ENCODE measurements around the gene TSR2. TPM values are rescaled to one million over a fixed set of nuclear protein-coding genes. Genes with fewer than 3 reads are reported as not detected.
A peak's percentile ranks its signal among the peaks of the same experiment; 100 is the strongest.

Gene TSR2
- total and polyA plus RNA-seq, 2 of the 8 experiments (the other 6 are each of a cell fraction or from before 2014, with no cell fraction given): 15.1 to 44.2 TPM

GRCh38 chrX:54452920-54453319 is 12.7 kb downstream of the TSR2 start:
- Histone ChIP-seq H3K14ac (ENCODE audit: insufficient read length) (no peak overlapping the region), H4K5ac (ENCODE audit: insufficient read length, low read depth, low read length) (no peak overlapping the region), H3K18ac (ENCODE audit: extremely low read depth, low read length) (no peak overlapping the region), H3K56ac (replicated peaks; ENCODE audit: insufficient read length, low read depth, low read length) (no peak overlapping the region), H3K23me2 (ENCODE audit: low read depth, low read length) (no peaks in the 10 kb centered on the region), H4K20me1 (replicated peaks in 1 of 2; ENCODE audit: control insufficient read depth in 1 of 2, insufficient read depth in 2 of 2, low read length in 2 of 2) (no peaks in the 10 kb centered on the region), H3K23ac (ENCODE audit: insufficient read length) (no peak overlapping the region), H3K9ac (replicated peaks in 1 of 4; ENCODE audit: extremely low read depth in 1 of 4, low read depth in 3 of 4, low read length in 3 of 4) (no peak overlapping the region), H2BK15ac (ENCODE audit: low read length) (no peak overlapping the region), H3K79me2 (ENCODE audit: control insufficient read depth in 1 of 2, insufficient read depth in 2 of 2, low read length in 2 of 2) (no peaks in the 10 kb centered on the region), H3K79me1 (ENCODE audit: low read depth, low read length) (no peaks in the 10 kb centered on the region), H3K27me3 (replicated peaks in 1 of 4; ENCODE audit: control insufficient read depth in 3 of 4, extremely low read depth in 1 of 4, insufficient read depth in 3 of 4, low read length in 3 of 4) (no peaks in the 10 kb centered on the region), H2AK5ac (ENCODE audit: low read depth, low read length) (no peak overlapping the region), H3K4me3 (ENCODE audit: extremely low read depth in 1 of 4, insufficient read depth in 2 of 4, low read depth in 3 of 4, low read length in 4 of 4) (no peak overlapping the region), H3K4me2 (ENCODE audit: insufficient read depth in 1 of 2, low read depth in 2 of 2, low read length in 2 of 2) (no peak overlapping the region), H4K8ac (ENCODE audit: extremely low read depth, insufficient read depth, low read length) (no peak overlapping the region), H3K36me3 (ENCODE audit: control insufficient read depth in 2 of 4, insufficient read depth in 4 of 4, low read length in 3 of 4) (peaks cover 0 to 20% (median 9%) of the 10 kb centered on the region in 4 experiments; a peak in 6 of 8 replicates), H3K4me1 (replicated peaks in 1 of 4; ENCODE audit: control insufficient read depth in 3 of 4, insufficient read depth in 4 of 4, low read length in 3 of 4) (no peaks in the 10 kb centered on the region), H2BK20ac (ENCODE audit: low read length) (no peak overlapping the region), H2BK120ac (replicated peaks; ENCODE audit: low read depth, low read length) (no peak overlapping the region), H3K4ac (replicated peaks; ENCODE audit: insufficient read length, low read depth, low read length) (no peak overlapping the region), H2BK5ac (ENCODE audit: low read depth, low read length) (no peak overlapping the region), H2AFZ (ENCODE audit: low read length) (no peak overlapping the region), H3K27ac (ENCODE audit: low read depth, low read length) (no peak overlapping the region), H2BK12ac (ENCODE audit: low read depth, low read length) (no peak overlapping the region), H3K9me3 (ENCODE audit: insufficient read depth in 2 of 2, low read depth in 1 of 2, low read length in 1 of 2) (no peaks in the 10 kb centered on the region), H4K91ac (replicated peaks; ENCODE audit: insufficient read length, low read length) (no peak overlapping the region)
- ChIA-PET POLR2A (ENCODE audit: partially characterized antibody) (no interaction called here), CTCF (ENCODE audit: partially characterized antibody) (interaction anchor here (0.9 to 2.1 kb wide), 5 partner anchors 8 to 96 kb away, joined by 3 to 4 read pairs (median 3); no protein-coding TSS in a partner anchor)
- 72% methylated on average over 2 of the region's 2 CpGs; no CpG with 5 or more reads in 1 of the 2 experiments for WGBS, 2 experiments (ENCODE audit: extremely low coverage in 1 of 2, insufficient coverage in 1 of 2, insufficient read length in 1 of 2, insufficient replicate concordance in 2 of 2, low coverage in 1 of 2, low lambda C conversion rate in 2 of 2, missing lambda C conversion rate in 1 of 2)
- DNase-seq (ENCODE audit: low read depth in 1 of 2, low spot score in 2 of 2) (no peak), FAIRE-seq (peak; percentile 39)
- TF ChIP-seq USF2 (IDR thresholded peaks at IDR 0.05; ENCODE audit: low read length) (peak; percentile 44; the same call in 1 of the 2 replicates), ZNF274 (IDR thresholded peaks at IDR 0.05; ENCODE audit: borderline replicate concordance, extremely low read depth, low read length) (no peak), KDM5A (IDR thresholded peaks at IDR 0.05; ENCODE audit: low read length) (no peak), SP2 (IDR thresholded peaks at IDR 0.05; ENCODE audit: low read length) (no peak), KDM1A (IDR thresholded peaks at IDR 0.05; ENCODE audit: borderline replicate concordance, low read length) (no peak), CHD1 (IDR thresholded peaks at IDR 0.05; ENCODE audit: low read depth, low read length) (no peak), RAD21 (IDR thresholded peaks at IDR 0.05 in 1 of 2, conservative IDR thresholded peaks at IDR 0.05 in 1 of 2; ENCODE audit: low read depth in 2 of 2, low read length in 2 of 2) (peak; percentile 53 to 62), MAX (IDR thresholded peaks at IDR 0.05) (peak; percentile 36; the same call in 1 of the 2 replicates), YY1 (IDR thresholded peaks at IDR 0.05; ENCODE audit: low read depth, low read length) (no peak), SP1 (IDR thresholded peaks at IDR 0.05; ENCODE audit: low read depth, low read length) (no peak), CHD2 (IDR thresholded peaks at IDR 0.05; ENCODE audit: low read length) (no peak)
